Measurements from ENCODE around the gene FAM228B. TPM values are rescaled to one million over a fixed set of nuclear protein-coding genes. Genes with fewer than 3 reads are reported as not detected.
A peak's percentile ranks its signal among the peaks of the same experiment; 100 is the strongest.

The FAM228B gene
- total and polyA plus RNA-seq, 9 of the 15 experiments (the other 6 are each of a cell fraction or from before 2014, with no cell fraction given) = 1.1 to 3.7 (median 2.6) TPM

GRCh38 chr2:24084386-24085199, 38.7 kb upstream of the FAM228B start, which contains the start of gene TP53I3 (continued):
- no peak for TF ChIP-seq ZBTB5 (IDR thresholded peaks at IDR 0.05)

- peak; percentile 80 for FAIRE-seq
- 0 out of 3 replicates have a peak, but pooled peaks have one; percentile 3 for ATAC-seq
- H3K27ac ChIP-seq (ENCODE audit: extremely low read depth, low read depth, low read length) = peak overlapping the region; percentile 75
- TF ChIP-seq NEUROD1 (IDR thresholded peaks at IDR 0.05; ENCODE audit: borderline replicate concordance, low read depth, low read length, partially characterized antibody) (no peak), NR2C1 (IDR thresholded peaks at IDR 0.05) (no peak), NR2C1 (tag; IDR thresholded peaks at IDR 0.05) (no peak), GATA2 (CRISPR knock-in tag; IDR thresholded peaks at IDR 0.05) (peak; percentile 30; the same call in 1 of the 2 replicates), BRCA1 (IDR thresholded peaks at IDR 0.05) (no peak), BRCA1 (CRISPR knock-in tag; IDR thresholded peaks at IDR 0.05) (no peak), PBX2 (CRISPR knock-in tag; IDR thresholded peaks at IDR 0.05; ENCODE audit: low read depth) (no peak), PBX2 (tag; conservative IDR thresholded peaks at IDR 0.05; ENCODE audit: low read depth) (no peak), RUNX1 (IDR thresholded peaks at IDR 0.05; ENCODE audit: low read depth) (no peak), RCOR1 (IDR thresholded peaks at IDR 0.05; ENCODE audit: borderline replicate concordance in 1 of 2, low read depth in 2 of 2, low read length in 2 of 2) (peak; percentile 9 to 81; a peak in 3 of 4 replicates), KLF13 (tag; IDR thresholded peaks at IDR 0.05; ENCODE audit: borderline replicate concordance, low read depth) (no peak), CBFA2T3 (IDR thresholded peaks at IDR 0.05) (peak; percentile 52), ZNF766 (CRISPR knock-in tag; conservative IDR thresholded peaks at IDR 0.05) (0 out of 2 replicates have a peak, but pooled peaks have one; percentile 36)
- TF ChIP-seq, protein P1, sequence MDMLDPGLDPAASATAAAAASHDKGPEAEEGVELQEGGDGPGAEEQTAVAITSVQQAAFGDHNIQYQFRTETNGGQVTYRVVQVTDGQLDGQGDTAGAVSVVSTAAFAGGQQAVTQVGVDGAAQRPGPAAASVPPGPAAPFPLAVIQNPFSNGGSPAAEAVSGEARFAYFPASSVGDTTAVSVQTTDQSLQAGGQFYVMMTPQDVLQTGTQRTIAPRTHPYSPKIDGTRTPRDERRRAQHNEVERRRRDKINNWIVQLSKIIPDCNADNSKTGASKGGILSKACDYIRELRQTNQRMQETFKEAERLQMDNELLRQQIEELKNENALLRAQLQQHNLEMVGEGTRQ (CRISPR knock-in tag; IDR thresholded peaks at IDR 0.05) = no peak
Observed at GRCh38 chr2:24085200-24085489, 38.1 kb upstream of the FAM228B start.

More at GRCh38 chr2:24085200-24085489, 38.1 kb upstream of the FAM228B start:
- in situ Hi-C loops (cut with MboI) (no loop called here), intact Hi-C loops (cut with micrococcal nuclease) (loop anchor here (2.0 kb wide), 3 partner anchors 38 to 260 kb away; partner anchors contain the start of genes ATAD2B, FAM228B and PFN4)
- Histone ChIP-seq H4K20me1 (replicated peaks; ENCODE audit: control insufficient read depth, insufficient read depth, low read length) (no peaks in the 10 kb centered on the region), H2AFZ (ENCODE audit: low read depth, low read length) (peak overlapping the region; percentile 95), H3K27me3 (ENCODE audit: control insufficient read depth in 2 of 2, insufficient read depth in 2 of 2, low read length in 2 of 2) (no peaks in the 10 kb centered on the region), H3K79me2 (ENCODE audit: control insufficient read depth, insufficient read depth, low read length) (no peaks in the 10 kb centered on the region; the same call in 2 of the 3 replicates), H3K9me1 (ENCODE audit: control insufficient read depth, insufficient read depth, low read length) (no peaks in the 10 kb centered on the region), H3K9ac (ENCODE audit: insufficient read depth in 1 of 2, low read depth in 2 of 2, low read length in 2 of 2) (peak overlapping the region; percentile 77 to 94), H3K4me1 (replicated peaks in 1 of 2; ENCODE audit: control insufficient read depth in 2 of 2, insufficient read depth in 2 of 2, low read length in 2 of 2) (peaks cover 12 to 18% of the 10 kb centered on the region in 2 experiments; a peak in 4 of 5 replicates), H3K36me3 (ENCODE audit: control insufficient read depth, insufficient read depth, low read length) (peaks cover 13% of the 10 kb centered on the region; the same call in 2 of the 3 replicates), H3K9me3 (replicated peaks; ENCODE audit: control insufficient read depth, insufficient read depth, low read depth, low read length) (no peaks in the 10 kb centered on the region), H3K4me3 (peak overlapping the region; percentile 58), H3K4me2 (ENCODE audit: insufficient read depth, low read length) (peak overlapping the region; percentile 89)
- no TSS peak for BruUV-seq (replicated peaks)
- POLR2A ChIA-PET = interaction anchor here (0.9 to 1.8 kb wide), 4 partner anchors 9 to 74 kb away, joined by 3 to 7 read pairs (median 4); partner anchors contain the start of gene SF3B6
- CTCF ChIA-PET (ENCODE audit: low intra/inter-chr PET ratio) = interaction anchor here (2.0 to 2.3 kb wide), 2 partner anchors 79 to 159 kb away, joined by 10 read pairs; partner anchors contain the start of gene ATAD2B
- 6% methylated on average over 10 of the region's 11 CpGs for WGBS (ENCODE audit: insufficient coverage, low coverage, missing lambda C conversion rate)
- peak; percentile 56 to 78 (median 62) for DNase-seq (ENCODE audit: extremely low read depth in 1 of 4, low spot score in 3 of 4)
